Measurements from ENCODE around the gene MBOAT2.

DNA sequence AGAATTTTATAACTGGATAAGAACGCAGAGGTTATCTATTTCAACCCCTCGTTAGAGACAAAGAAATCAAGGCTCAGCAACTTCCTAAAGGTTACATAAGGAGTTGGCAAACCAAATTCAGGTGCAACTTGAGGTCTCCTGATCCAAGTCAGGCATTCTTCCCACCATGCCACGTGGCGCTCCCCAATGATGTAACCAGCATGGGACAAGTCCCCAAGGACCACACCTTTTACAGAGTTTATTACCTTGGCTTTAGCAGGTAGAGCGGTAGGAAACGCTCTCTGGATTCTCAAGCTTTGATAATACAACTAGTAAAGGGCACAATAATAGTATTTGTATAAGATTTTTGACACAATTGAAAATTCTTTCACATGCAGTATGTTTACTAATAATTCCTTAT, 26.7 kb upstream of the MBOAT2 start:
- TF ChIP-seq, protein P1, sequence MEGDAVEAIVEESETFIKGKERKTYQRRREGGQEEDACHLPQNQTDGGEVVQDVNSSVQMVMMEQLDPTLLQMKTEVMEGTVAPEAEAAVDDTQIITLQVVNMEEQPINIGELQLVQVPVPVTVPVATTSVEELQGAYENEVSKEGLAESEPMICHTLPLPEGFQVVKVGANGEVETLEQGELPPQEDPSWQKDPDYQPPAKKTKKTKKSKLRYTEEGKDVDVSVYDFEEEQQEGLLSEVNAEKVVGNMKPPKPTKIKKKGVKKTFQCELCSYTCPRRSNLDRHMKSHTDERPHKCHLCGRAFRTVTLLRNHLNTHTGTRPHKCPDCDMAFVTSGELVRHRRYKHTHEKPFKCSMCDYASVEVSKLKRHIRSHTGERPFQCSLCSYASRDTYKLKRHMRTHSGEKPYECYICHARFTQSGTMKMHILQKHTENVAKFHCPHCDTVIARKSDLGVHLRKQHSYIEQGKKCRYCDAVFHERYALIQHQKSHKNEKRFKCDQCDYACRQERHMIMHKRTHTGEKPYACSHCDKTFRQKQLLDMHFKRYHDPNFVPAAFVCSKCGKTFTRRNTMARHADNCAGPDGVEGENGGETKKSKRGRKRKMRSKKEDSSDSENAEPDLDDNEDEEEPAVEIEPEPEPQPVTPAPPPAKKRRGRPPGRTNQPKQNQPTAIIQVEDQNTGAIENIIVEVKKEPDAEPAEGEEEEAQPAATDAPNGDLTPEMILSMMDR (IDR thresholded peaks at IDR 0.05) = no peak
- no peak for TF ChIP-seq POLR2A (IDR thresholded peaks at IDR 0.05)
